Measurements from ENCODE around the gene RXRB. TPM values are rescaled to one million over a fixed set of nuclear protein-coding genes. Genes with fewer than 3 reads are reported as not detected.

The RXRB gene
- total and polyA plus RNA-seq, 3 donors from 2014 or later, result 42.9 to 47.3 (median 45.2) TPM

- H3K4me1 ChIP-seq, result peaks cover 32% of the 10 kb centered on the region
Observed at GRCh38 chr6:33208091-33208967, 7.9 kb upstream of the RXRB start, which contains the start of gene RING1. RING1 (plus strand) TSS chr6:33208500; CDS start chr6:33208823, 323 bp downstream.

GRCh38 chr6:33207552-33208090 lies 7.2 kb upstream of the RXRB start:
- no peaks in the 10 kb centered on the region for H3K36me3 ChIP-seq (ENCODE audit: low read depth, missing control alignments)
- peak; percentile 35 for DNase-seq
- peak overlapping the region; percentile 87 to 98 for H3K4me3 ChIP-seq
- TF ChIP-seq POLR2A (IDR thresholded peaks at IDR 0.05), result no peak
- TF ChIP-seq CTCF (IDR thresholded peaks at IDR 0.05), result no peak
- H3K27me3 ChIP-seq, result no peaks in the 10 kb centered on the region
- 2% methylated on average over 23 to 29 of the region's 29 CpGs for WGBS, 2 donors
- peaks cover 26% of the 10 kb centered on the region for H3K4me1 ChIP-seq
- peak overlapping the region; percentile 97 to 98 for H3K27ac ChIP-seq
- intact Hi-C loops (cut with DNase I; ENCODE audit: low total_unique reads), result loop anchor here (10.0 kb wide), 1 partner anchor 107 kb away; the partner anchor contains the start of genes TAPBP and ZBTB22
- no peaks in the 10 kb centered on the region for H3K9me3 ChIP-seq

More at GRCh38 chr6:33208091-33208967, 7.9 kb upstream of the RXRB start, which contains the start of gene RING1:
- 1 to 2% methylated on average over 5 to 72 of the region's 86 CpGs for WGBS, 2 donors
- no peaks in the 10 kb centered on the region for H3K36me3 ChIP-seq (ENCODE audit: low read depth, missing control alignments)
- intact Hi-C loops (cut with DNase I; ENCODE audit: low total_unique reads), result loop anchor here (10.0 kb wide), 1 partner anchor 106 kb away; the partner anchor contains the start of genes TAPBP and ZBTB22
- peak within 1 kb of the TSS; percentile 97 to 98 for H3K27ac ChIP-seq
- H3K9me3 ChIP-seq, result no peaks in the 10 kb centered on the region
- peak; percentile 92 for DNase-seq
- peak within 1 kb of the TSS; percentile 87 to 98 for H3K4me3 ChIP-seq
- peak; percentile 89 for TF ChIP-seq POLR2A (IDR thresholded peaks at IDR 0.05)
- TF ChIP-seq CTCF (IDR thresholded peaks at IDR 0.05), result no peak
- H3K27me3 ChIP-seq, result no peaks in the 10 kb centered on the region

GRCh38 chr6:33206864-33207551 lies 6.5 kb upstream of the RXRB start:
- Histone ChIP-seq H3K27me3 (no peaks in the 10 kb centered on the region), H3K9me3 (no peaks in the 10 kb centered on the region), H3K4me1 (peaks cover 30% of the 10 kb centered on the region), H3K4me3 (peak overlapping the region in 1 of 2 donors; percentile 98), H3K27ac (peak overlapping the region; percentile 97 to 98), H3K36me3 (ENCODE audit: low read depth, missing control alignments) (no peaks in the 10 kb centered on the region)
- 12 to 21% methylated on average over 16 to 20 of the region's 20 CpGs for WGBS, 2 donors
- no peak for DNase-seq
- intact Hi-C loops (cut with DNase I; ENCODE audit: low total_unique reads), result loop anchor here (10.0 kb wide), 1 partner anchor 108 kb away; the partner anchor contains the start of genes TAPBP and ZBTB22
- TF ChIP-seq POLR2A (IDR thresholded peaks at IDR 0.05) (no peak), CTCF (IDR thresholded peaks at IDR 0.05) (no peak)

- DNase-seq, result no peak
- intact Hi-C loops (cut with DNase I; ENCODE audit: low total_unique reads), result loop anchor here (10.0 kb wide), 1 partner anchor 109 kb away; the partner anchor contains the start of genes TAPBP and ZBTB22
- Histone ChIP-seq H3K36me3 (ENCODE audit: low read depth, missing control alignments) (no peaks in the 10 kb centered on the region), H3K27ac (no peak overlapping the region), H3K4me3 (no peak overlapping the region), H3K9me3 (no peaks in the 10 kb centered on the region), H3K4me1 (peaks cover 37% of the 10 kb centered on the region), H3K27me3 (no peaks in the 10 kb centered on the region)
- TF ChIP-seq CTCF (IDR thresholded peaks at IDR 0.05), result no peak
- TF ChIP-seq POLR2A (IDR thresholded peaks at IDR 0.05), result no peak
- 83 to 85% methylated on average over 3 of the region's 3 CpGs for WGBS, 2 donors
Observed at GRCh38 chr6:33206027-33206863, 5.8 kb upstream of the RXRB start.
